Muscle layer of colon (tissue), 2 donors: ENCODE results near the gene DENND2C.
"Not testable (repeated sequence)": the region's sequence is repeated elsewhere in the genome, so short reads cannot be mapped to it uniquely, and the experiment has no call there.

Experiments
- H3K27ac ChIP-seq: one replicate; pipeline ENCODE4 v1.7.0; 2013; ENCODE audit warnings: low read depth, mild to moderate bottlenecking, low read length, moderate library complexity
- H3K27me3 ChIP-seq, 2 donors: one replicate each; pipeline ENCODE4 v1.7.0; 2013; ENCODE audit warnings: low read length in 2 of 2, mild to moderate bottlenecking in 2 of 2; ENCODE audit not compliant: insufficient read depth in 2 of 2, control insufficient read depth in 1 of 2
- H3K36me3 ChIP-seq: one replicate; pipeline ENCODE4 v1.7.0; 2013; ENCODE audit warnings: mild to moderate bottlenecking, low read length; ENCODE audit not compliant: insufficient read depth
- H3K4me1 ChIP-seq: one replicate; pipeline ENCODE4 v1.7.0; 2013; ENCODE audit warnings: mild to moderate bottlenecking, low read length; ENCODE audit not compliant: insufficient read depth
- H3K4me3 ChIP-seq, 2 donors: one replicate each; pipeline ENCODE4 v1.7.0; 2013; ENCODE audit warnings: low read length in 2 of 2, low read depth in 1 of 2, mild to moderate bottlenecking in 1 of 2, moderate library complexity in 1 of 2
- H3K9ac ChIP-seq: one replicate; pipeline ENCODE4 v1.7.0; 2013; ENCODE audit warnings: low read length
- H3K9me3 ChIP-seq: one replicate; pipeline ENCODE4 v1.7.0; 2013; ENCODE audit warnings: mild to moderate bottlenecking, low read length
- donor health status: abdominal sarcoma.
- donor health status: Adenocarcinoma of cecum.

Gene DENND2C

DNA sequence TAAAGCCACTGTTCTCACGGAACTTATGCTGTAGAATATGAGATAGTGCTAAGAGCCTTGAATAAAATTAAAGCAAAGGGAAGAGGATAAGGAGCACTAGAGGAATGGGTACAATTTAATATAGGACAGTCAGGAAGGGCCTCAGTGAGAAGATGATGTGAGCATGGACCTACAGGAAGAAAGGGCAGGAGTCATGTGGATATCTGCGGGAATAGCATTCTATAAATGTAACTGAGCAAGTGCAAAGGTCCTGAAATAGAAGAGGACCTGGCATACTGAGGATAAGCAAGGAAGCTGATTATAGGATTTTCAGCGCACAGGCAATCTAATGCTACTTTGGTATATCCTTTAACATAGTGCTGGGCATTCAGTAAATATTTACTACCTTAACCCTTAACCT is 75.8 kb downstream of the DENND2C start:
- Histone ChIP-seq H3K27ac (no peak overlapping the region), H3K4me1 (no peaks in the 10 kb centered on the region), H3K9me3 (no peaks in the 10 kb centered on the region), H3K9ac (no peak overlapping the region), H3K27me3 (no peaks in the 10 kb centered on the region), H3K4me3 (no peak overlapping the region), H3K36me3 (peaks cover 7% of the 10 kb centered on the region)

DNA sequence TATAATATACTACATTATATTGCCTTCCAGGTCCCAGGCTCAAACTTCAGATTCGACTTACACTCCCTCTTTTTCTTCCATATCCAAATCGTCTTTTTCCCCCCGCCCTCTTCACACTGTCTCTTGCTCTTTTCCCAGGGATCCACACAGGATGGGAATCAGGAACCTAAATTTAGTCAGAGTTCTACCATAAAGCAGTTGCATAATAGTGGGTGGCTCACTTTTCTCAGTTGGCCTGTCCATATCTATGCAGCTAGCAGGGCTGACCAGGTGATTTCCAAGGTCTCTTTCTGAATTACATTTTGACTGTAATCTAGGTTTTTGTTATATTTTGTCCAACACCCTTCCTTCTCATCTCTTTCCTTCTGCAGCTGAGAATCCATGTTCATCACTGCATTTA is 80.7 kb downstream of the DENND2C start:
- Histone ChIP-seq H3K4me1 (no peaks in the 10 kb centered on the region), H3K27ac (no peak overlapping the region)

GRCh38 chr1:114588196-114588689 is 81.6 kb downstream of the DENND2C start:
- Histone ChIP-seq H3K36me3 (peaks cover 4% of the 10 kb centered on the region), H3K4me3 (no peak overlapping the region), H3K9me3 (no peaks in the 10 kb centered on the region), H3K27ac (no peak overlapping the region), H3K27me3 (no peaks in the 10 kb centered on the region), H3K4me1 (no peaks in the 10 kb centered on the region), H3K9ac (no peak overlapping the region)

More for the DNA sequence above, 80.7 kb downstream of the DENND2C start:
- H3K36me3 ChIP-seq, result peaks cover 7% of the 10 kb centered on the region
- no peak overlapping the region for H3K9ac ChIP-seq
- no peaks in the 10 kb centered on the region for H3K9me3 ChIP-seq
- H3K4me3 ChIP-seq, result no peak overlapping the region
- no peaks in the 10 kb centered on the region for H3K27me3 ChIP-seq

DNA sequence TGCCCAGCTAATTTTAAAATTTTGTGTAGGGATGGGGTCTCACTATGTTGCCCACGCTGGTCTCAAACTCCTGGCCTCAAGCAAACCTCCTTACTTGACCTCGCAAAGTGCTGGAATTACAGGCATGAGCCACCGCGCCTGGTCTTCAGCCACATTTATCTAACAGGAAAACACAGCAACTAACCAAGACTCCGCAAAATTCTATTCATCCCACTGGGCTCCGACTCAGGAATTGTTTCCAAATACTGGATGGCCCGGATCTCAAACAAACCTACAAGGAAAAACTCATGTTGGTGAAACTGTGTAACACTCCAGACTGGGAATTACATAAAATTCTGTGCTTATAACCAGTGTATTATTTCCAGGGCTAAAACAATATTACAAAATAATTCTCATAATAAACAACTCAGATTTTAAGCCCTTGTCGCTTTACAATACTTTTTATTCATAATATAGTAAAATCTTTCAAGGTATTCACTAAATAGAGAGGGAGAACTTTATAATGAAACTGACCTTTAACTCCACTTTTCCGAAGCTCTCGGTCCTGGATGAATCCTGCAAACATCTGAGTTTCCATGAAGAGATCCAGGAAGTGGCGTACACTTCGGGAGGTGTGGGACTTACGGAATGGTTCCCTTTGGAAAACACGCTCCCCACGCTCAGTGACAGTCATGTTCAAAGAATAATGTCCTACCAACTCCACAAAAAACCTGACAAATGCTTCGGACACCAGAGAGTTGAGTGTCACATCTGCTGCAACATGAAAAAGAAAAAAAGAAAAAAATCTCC is 82.5 kb downstream of the DENND2C start:
- Histone ChIP-seq H3K36me3 (no peaks in the 10 kb centered on the region), H3K27ac (no peak overlapping the region), H3K9me3 (no peaks in the 10 kb centered on the region), H3K27me3 (no peaks in the 10 kb centered on the region), H3K9ac (no peak overlapping the region), H3K4me3 (no peak overlapping the region), H3K4me1 (peaks cover under 1% of the 10 kb centered on the region)

DNA sequence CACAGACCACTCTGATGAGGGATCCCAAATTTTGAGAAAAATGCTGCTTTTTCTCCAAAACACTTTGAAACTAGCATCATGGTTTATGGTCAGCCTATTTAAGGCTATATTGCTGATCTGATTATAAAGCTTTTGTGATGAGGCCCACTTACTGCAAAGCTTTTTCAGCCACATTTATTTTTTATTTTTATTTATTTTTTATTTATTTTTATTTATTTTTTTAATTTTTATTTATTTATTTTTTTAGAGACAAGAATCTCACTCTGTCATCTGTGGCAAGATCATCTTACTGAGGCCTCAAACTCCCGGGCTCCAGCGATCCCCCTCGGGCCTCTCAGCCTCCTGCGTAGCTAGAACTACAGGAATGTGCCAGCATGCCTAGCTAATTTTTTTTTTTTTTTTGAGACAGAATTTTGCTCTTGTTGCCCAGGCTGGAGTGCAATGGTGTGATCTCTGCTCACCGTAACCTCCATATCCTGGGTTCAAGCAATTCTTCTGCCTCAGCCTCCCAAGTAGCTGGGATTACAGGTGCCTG is 83.3 kb downstream of the DENND2C start:
- Histone ChIP-seq H3K27ac (no peak overlapping the region), H3K36me3 (no peaks in the 10 kb centered on the region), H3K27me3 (no peaks in the 10 kb centered on the region), H3K4me1 (peaks cover 7% of the 10 kb centered on the region), H3K9ac (no peak overlapping the region), H3K9me3 (no peaks in the 10 kb centered on the region), H3K4me3 (no peak overlapping the region)

GRCh38 chr1:114585231-114585630 is 84.6 kb downstream of the DENND2C start:
- Histone ChIP-seq H3K27me3 (no peaks in the 10 kb centered on the region), H3K36me3 (no peaks in the 10 kb centered on the region), H3K9ac (no peak overlapping the region)

GRCh38 chr1:114581335-114582287 is 88.2 kb downstream of the DENND2C start, which contains the start of gene BCAS2:
Gene BCAS2, minus strand, starts transcription at chr1:114581615. Its CDS starts 24 bp downstream, at chr1:114581591.
- no peaks in the 10 kb centered on the region for H3K27me3 ChIP-seq
- peaks cover 27% of the 10 kb centered on the region for H3K4me1 ChIP-seq
- peak within 1 kb of the TSS; percentile 73 for H3K27ac ChIP-seq
- H3K36me3 ChIP-seq, result peaks cover 10% of the 10 kb centered on the region
- peak within 1 kb of the TSS; percentile 62 to 83 for H3K4me3 ChIP-seq
- no peaks in the 10 kb centered on the region for H3K9me3 ChIP-seq
- H3K9ac ChIP-seq, result peak within 1 kb of the TSS; percentile 96

More at GRCh38 chr1:114585231-114585630, 84.6 kb downstream of the DENND2C start:
- H3K4me3 ChIP-seq, result no peak overlapping the region
- H3K9me3 ChIP-seq, result no peaks in the 10 kb centered on the region
- H3K4me1 ChIP-seq, result peaks cover 14% of the 10 kb centered on the region
- H3K27ac ChIP-seq, result no peak overlapping the region

DNA sequence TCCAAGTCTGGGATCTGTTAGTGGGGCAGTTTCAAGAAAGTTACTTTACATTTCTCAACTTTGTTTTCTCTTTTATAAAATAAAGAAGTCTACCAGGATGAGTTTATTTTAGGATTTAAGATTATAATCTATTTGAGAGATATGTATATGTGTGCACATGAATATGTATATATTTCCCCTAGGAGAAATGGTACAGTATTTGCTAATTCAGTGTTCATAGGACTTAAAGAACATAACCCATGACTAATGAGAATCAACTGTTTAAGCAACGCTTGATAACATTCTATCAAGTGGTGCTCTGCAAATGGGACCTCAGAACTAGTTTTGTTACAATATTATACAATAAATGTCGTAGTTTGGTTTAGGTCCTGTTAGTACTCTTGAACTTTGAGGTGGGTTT is 95.5 kb downstream of the DENND2C start:
- Histone ChIP-seq H3K4me3 (no peak overlapping the region), H3K27me3 (no peaks in the 10 kb centered on the region), H3K36me3 (peaks cover 60% of the 10 kb centered on the region), H3K27ac (no peak overlapping the region), H3K9ac (no peak overlapping the region), H3K4me1 (peaks cover 7% of the 10 kb centered on the region), H3K9me3 (no peaks in the 10 kb centered on the region)

DNA sequence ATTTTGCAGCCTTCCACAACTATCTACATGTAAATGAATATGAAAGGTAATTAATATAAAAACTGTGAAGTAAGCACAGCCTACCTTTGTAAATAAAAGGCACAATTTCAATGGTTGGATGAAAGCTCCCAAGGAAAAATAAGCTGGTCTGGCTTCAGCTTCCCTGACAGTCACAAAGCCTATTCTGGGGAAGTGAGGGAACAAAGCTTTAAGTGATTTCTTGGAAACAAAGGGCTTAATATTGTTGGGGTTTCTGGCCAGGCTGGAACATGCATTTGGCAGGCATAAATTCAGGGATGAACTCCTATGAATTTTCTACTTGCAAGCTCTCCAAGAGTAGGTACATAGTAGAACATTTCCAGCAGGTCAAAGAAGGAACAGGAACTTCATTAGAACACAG is 105.7 kb downstream of the DENND2C start:
- Histone ChIP-seq H3K27ac (no peak overlapping the region), H3K9ac (no peak overlapping the region), H3K4me3 (no peak overlapping the region), H3K36me3 (peaks cover 25% of the 10 kb centered on the region), H3K4me1 (no peaks in the 10 kb centered on the region), H3K27me3 (no peaks in the 10 kb centered on the region), H3K9me3 (no peaks in the 10 kb centered on the region)

DNA sequence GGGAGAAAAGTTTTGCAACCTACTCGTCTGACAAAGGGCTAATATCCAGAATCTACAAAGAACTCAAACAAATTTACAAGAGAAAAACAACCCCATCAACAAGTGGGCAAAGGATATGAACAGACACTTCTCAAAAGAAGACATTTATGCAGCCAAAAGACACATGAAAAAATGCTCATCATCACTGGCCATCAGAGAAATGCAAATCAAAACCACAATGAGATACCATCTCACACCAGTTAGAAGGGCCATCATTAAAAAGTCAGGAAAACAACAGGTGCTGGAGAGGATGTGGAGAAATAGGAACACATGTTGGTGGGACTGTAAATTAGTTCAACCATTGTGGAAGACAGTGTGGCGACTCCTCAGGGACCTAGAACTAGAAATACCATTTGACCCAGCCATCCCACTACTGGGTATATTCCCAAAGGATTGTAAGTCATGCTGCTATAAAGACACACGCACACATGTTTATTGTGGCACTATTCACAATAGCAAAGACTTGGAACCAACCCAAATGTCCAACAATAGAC is 106.8 kb downstream of the DENND2C start:
- H3K36me3 ChIP-seq, result peaks cover 19% of the 10 kb centered on the region
- H3K4me3 ChIP-seq, H3K9ac ChIP-seq, H3K27ac ChIP-seq, H3K9me3 ChIP-seq, H3K4me1 ChIP-seq, H3K27me3 ChIP-seq: not testable (repeated sequence)

DNA sequence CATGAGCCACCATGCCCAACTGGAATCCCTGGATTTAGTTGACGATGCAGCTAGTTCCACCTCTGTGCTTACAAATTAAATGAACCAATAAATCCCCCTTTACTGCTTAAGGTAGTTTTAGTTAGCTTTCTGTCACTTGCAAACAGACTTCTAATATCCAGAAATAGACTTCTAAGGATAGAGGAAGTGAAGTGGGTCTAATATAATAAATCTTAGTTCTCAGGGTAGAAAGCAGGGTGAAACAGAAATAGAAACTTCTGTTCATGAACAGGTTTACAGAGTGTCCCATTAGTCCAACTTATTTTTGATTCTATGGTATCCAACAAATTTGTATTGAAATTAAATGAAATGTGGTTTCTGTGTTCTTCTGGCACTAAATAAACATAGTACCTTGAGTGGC is 108.5 kb downstream of the DENND2C start:
- H3K36me3 ChIP-seq, result peaks cover 5% of the 10 kb centered on the region
- H3K9ac ChIP-seq, result no peak overlapping the region
- H3K27ac ChIP-seq, result no peak overlapping the region
- H3K4me1 ChIP-seq, result no peaks in the 10 kb centered on the region
- no peaks in the 10 kb centered on the region for H3K9me3 ChIP-seq
- H3K27me3 ChIP-seq, result no peaks in the 10 kb centered on the region
- no peak overlapping the region for H3K4me3 ChIP-seq
